GM12878 (cell line): ENCODE measurements around the gene PGLYRP1. TPM values are rescaled to one million over a fixed set of nuclear protein-coding genes. Genes with fewer than 3 reads are reported as not detected.
A peak's percentile ranks its signal among the peaks of the same experiment; 100 is the strongest.

Source experiments
- ATAC-seq: fragments of 200-7000 bp; cut with Tn5 transposase; 3 replicates; pipeline ENCODE4 v1.9.1; 2020; ENCODE audit warnings: mild to moderate bottlenecking, moderate library complexity
- BruUV-seq: library from RNA; stranded (reverse); fragments of 400-500 nt; replicated peaks from 2 replicates; lab custom pipeline; 2021; lab: Mats Ljungman, UMichigan
- CTCF ChIA-PET: fragments of 300-600 bp; sonication (Branson Sonifier 250); formaldehyde crosslinking; extraction: SDS; loops from one replicate; lab custom pipeline; 2021; ENCODE audit warnings: inconsistent platforms; lab: Yijun Ruan, JAX
- POLR2A ChIA-PET: fragments of 350-600 bp; formaldehyde crosslinking; extraction: SDS; loops from one replicate; lab custom pipeline; 2021; ENCODE audit warnings: inconsistent platforms; lab: Charles Lee
- RAD21 ChIA-PET: fragments of 300-600 bp; sonication (Branson Sonifier 250); formaldehyde crosslinking; loops from one replicate; lab custom pipeline; 2023; ENCODE audit warnings: antibody characterized with exemption; ENCODE audit not compliant: unreplicated experiment; lab: Charles Lee
- SMC1A ChIA-PET: fragments of 300-600 bp; sonication (Branson Sonifier 250); formaldehyde crosslinking; loops from one replicate; lab custom pipeline; 2023; ENCODE audit not compliant: unreplicated experiment, uncharacterized antibody; lab: Charles Lee
- DNase-seq: peaks from one replicate; pipeline ENCODE4 v3.0.0-alpha.2; 2011; ENCODE audit warnings: low read depth, low spot score
- FAIRE-seq: peaks from 3 replicates; lab custom pipeline; 2011; peaks lifted over from hg19 to GRCh38; lab: Jason Lieb, UNC
- H2AFZ ChIP-seq: 2 replicates; pipeline ENCODE4 v1.6.0; 2011; ENCODE audit warnings: low read depth, low read length, control low read depth; ENCODE audit not compliant: control insufficient read depth
- H3K27ac ChIP-seq: 2 replicates; pipeline ENCODE4 v1.5.1; 2011; ENCODE audit warnings: control low read depth; ENCODE audit not compliant: control insufficient read depth, insufficient read depth
- H3K27me3 ChIP-seq, 2 experiments: replicated peaks in 1 of 2; 2 replicates each; pipeline versions ENCODE4 v1.6.0 to v1.6.1; 2011; ENCODE audit warnings: low read length in 1 of 2; ENCODE audit not compliant: control insufficient read depth in 2 of 2, insufficient read depth in 2 of 2
- H3K36me3 ChIP-seq, 2 experiments: 2 replicates each; pipeline ENCODE4 v1.5.1; 2011; ENCODE audit warnings: low read length in 1 of 2; ENCODE audit not compliant: control insufficient read depth in 2 of 2, insufficient read depth in 2 of 2
- H3K4me1 ChIP-seq: 2 replicates; pipeline ENCODE4 v1.6.1; 2011; ENCODE audit warnings: mild to moderate bottlenecking, low read length, moderate library complexity, mixed read lengths; ENCODE audit not compliant: control insufficient read depth, insufficient read depth
- H3K4me2 ChIP-seq: 2 replicates; pipeline ENCODE4 v1.6.0; 2011; ENCODE audit warnings: control low read depth; ENCODE audit not compliant: control insufficient read depth, insufficient read depth
- H3K4me3 ChIP-seq: fragments of 200-600 bp; sonication (generic); 2 replicates; pipeline ENCODE4 v1.5.1; 2016
- H3K79me2 ChIP-seq: 2 replicates; pipeline ENCODE4 v1.6.0; 2011; ENCODE audit warnings: low read length; ENCODE audit not compliant: control insufficient read depth, insufficient read depth
- H3K9ac ChIP-seq: 2 replicates; pipeline ENCODE4 v1.8.0; 2011; ENCODE audit warnings: low read length, control low read depth, mixed read lengths; ENCODE audit not compliant: control insufficient read depth, insufficient read depth
- H3K9me3 ChIP-seq: replicated peaks from 3 replicates; pipeline ENCODE4 v1.5.1; 2011; ENCODE audit warnings: mild to moderate bottlenecking, low read length; ENCODE audit not compliant: control insufficient read depth, insufficient read depth
- H4K20me1 ChIP-seq: 2 replicates; pipeline ENCODE4 v1.6.0; 2011; ENCODE audit not compliant: control insufficient read depth, insufficient read depth
- BMI1 ChIP-seq: fragments of 450-650 bp; IDR thresholded peaks from 2 replicates; pipeline ENCODE4 v1.6.1; 2016; ENCODE audit warnings: mild to moderate bottlenecking, moderate library complexity, borderline replicate concordance
- BRCA1 ChIP-seq: IDR thresholded peaks from 2 replicates; pipeline ENCODE4 v1.6.1; 2011; ENCODE audit warnings: low read depth, low read length, improper control_type of control experiment
- CREM ChIP-seq: IDR thresholded peaks from 2 replicates; pipeline ENCODE4 v1.6.1; 2014; ENCODE audit warnings: antibody characterized with exemption, low read depth
- GATAD2B ChIP-seq: fragments of 450-650 bp; conservative IDR thresholded peaks from 2 replicates; pipeline ENCODE4 v1.6.1; 2017; ENCODE audit warnings: low read depth, mild to moderate bottlenecking, moderate library complexity
- JUNB ChIP-seq: IDR thresholded peaks from 2 replicates; pipeline ENCODE4 v1.6.1; 2016; ENCODE audit warnings: antibody characterized with exemption, mild to moderate bottlenecking
- KLF5 ChIP-seq: fragments of 450-650 bp; IDR thresholded peaks from 2 replicates; pipeline ENCODE4 v1.6.1; 2014; ENCODE audit warnings: mild to moderate bottlenecking; ENCODE audit not compliant: partially characterized antibody
- PML ChIP-seq: IDR thresholded peaks from 2 replicates; pipeline ENCODE4 v1.6.1; 2012; ENCODE audit warnings: low read length, inconsistent platforms
- POLR2A ChIP-seq: IDR thresholded peaks from 2 replicates; pipeline ENCODE4 v1.6.1; 2011; ENCODE audit warnings: low read depth, mild to moderate bottlenecking, low read length
- RB1 ChIP-seq: fragments of 450-650 bp; formaldehyde crosslinking; IDR thresholded peaks from 2 replicates; pipeline ENCODE4 v1.6.1; 2017; ENCODE audit warnings: mild to moderate bottlenecking, borderline replicate concordance
- STAT1 ChIP-seq: fragments of 450-650 bp; conservative IDR thresholded peaks from 2 replicates; pipeline ENCODE4 v1.6.1; 2014; ENCODE audit warnings: antibody characterized with exemption, mild to moderate bottlenecking
- TARDBP ChIP-seq: IDR thresholded peaks from 2 replicates; pipeline ENCODE4 v1.6.1; 2016; ENCODE audit warnings: borderline replicate concordance
- TBL1XR1 ChIP-seq: IDR thresholded peaks from 2 replicates; pipeline ENCODE4 v1.6.1; 2012; ENCODE audit warnings: low read depth, low read length, improper control_type of control experiment
- WGBS: methylation state at CpG from one replicate; pipeline ENCODE4 v1.1.6; 2016; ENCODE audit warnings: low lambda C conversion rate; ENCODE audit not compliant: insufficient replicate concordance, insufficient coverage; ENCODE audit errors: missing lambda C conversion rate; 5-methylcytosine and 5-hydroxymethylcytosine counted together
- in situ Hi-C: fragments of 300-500 bp; cut with MboI; formaldehyde crosslinking; loops from 9 replicates; pipeline ENCODE4 v1.14.3; 2018; ENCODE audit warnings: mixed read lengths
- intact Hi-C: fragments of 100-400 bp; cut with micrococcal nuclease; formaldehyde crosslinking; loops from one replicate; pipeline ENCODE4 v1.14.2; 2022; ENCODE audit not compliant: unreplicated experiment
- polyA plus RNA-seq, 11 experiments: library from polyadenylated mRNA; depleted of rRNA in 4 of 11; unstranded in 6 of 11; stranded (reverse) in 5 of 11; fragments of >200 nt; fragmentation: Nextera tagmentation in 4 of 11; fragmentation: Illumina TruSeq in 1 of 11; extraction: Ambion mirVana in 4 of 11; extraction: Trizol in 1 of 11; gene quantifications; 1 replicate in 1 of 11; 2 replicates in 10 of 11; pipeline versions ENCODE4 v1.2.1 to v1.2.3, GENCODE V29; 2011 to 2016; ENCODE audit warnings: inconsistent platforms in 2 of 11, missing spikeins in 2 of 11, low read depth in 1 of 11
- total RNA-seq, 4 experiments: library from RNA; depleted of rRNA in 3 of 4; stranded (reverse); fragments of >200 nt in 3 of 4; fragmentation: Illumina TruSeq in 1 of 4; extraction: Trizol in 1 of 4; gene quantifications; 2 replicates each; pipeline versions ENCODE4 v1.2.1 to v1.2.3, GENCODE V29; 2013 to 2021
- TF ChIP-seq, protein P1 (sequence below): fragments of 450-650 bp; formaldehyde crosslinking; IDR thresholded peaks from 2 replicates; pipeline ENCODE4 v1.4.0; 2022; ENCODE audit warnings: mild to moderate bottlenecking, moderate library complexity
- TF ChIP-seq, protein P2 (sequence below): fragments of 450-650 bp; IDR thresholded peaks from 2 replicates; pipeline ENCODE4 v1.6.1; 2016; ENCODE audit warnings: mild to moderate bottlenecking, moderate library complexity, borderline replicate concordance

The PGLYRP1 gene
- total and polyA plus RNA-seq, 10 of the 15 experiments (the other 5 are each of a cell fraction or from before 2014, with no cell fraction given), result 0.30 TPM; not detected in 9

DNA sequence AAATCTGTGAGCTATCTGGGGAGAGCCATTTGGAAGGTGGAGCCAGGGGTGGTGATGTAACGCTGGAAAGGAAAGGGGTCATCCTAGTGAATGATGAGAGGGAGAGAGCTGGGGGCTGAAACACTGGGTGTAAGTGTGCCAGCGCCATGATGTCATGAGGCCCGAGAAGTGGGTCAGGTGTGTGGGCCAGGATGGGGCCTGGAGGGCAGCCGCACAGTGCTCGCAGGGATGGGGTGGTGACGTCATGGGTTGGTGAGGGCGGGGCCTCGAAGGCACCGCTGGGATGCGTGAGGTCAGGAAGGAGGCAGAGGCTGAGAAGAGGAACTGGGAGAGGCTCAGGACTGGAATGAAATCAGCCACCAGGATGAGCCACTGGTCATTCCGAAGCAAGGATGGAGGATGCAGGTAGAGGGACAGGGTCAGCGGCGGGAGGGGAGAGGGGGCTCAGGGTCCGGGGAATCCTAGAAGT is 23.2 kb downstream of the PGLYRP1 start (continued):
- TF ChIP-seq CREM, result peak; percentile 58; the same call in 1 of the 2 replicates

GRCh38 chr19:45998834-45999233 is 24.0 kb downstream of the PGLYRP1 start:
- no peak for ATAC-seq
- Histone ChIP-seq H3K27ac (no peak overlapping the region), H3K79me2 (peaks cover 9% of the 10 kb centered on the region), H3K4me3 (no peak overlapping the region), H3K9me3 (no peaks in the 10 kb centered on the region; the same call in 2 of the 3 replicates), H3K4me2 (no peak overlapping the region), H3K36me3 (no peaks in the 10 kb centered on the region), H2AFZ (no peak overlapping the region), H4K20me1 (no peaks in the 10 kb centered on the region), H3K9ac (no peak overlapping the region), H3K27me3 (no peaks in the 10 kb centered on the region), H3K4me1 (peaks cover 14% of the 10 kb centered on the region)
- ChIA-PET CTCF (interaction anchor here (0.8 kb wide), 1 partner anchor 29 kb away, joined by 4 read pairs; no protein-coding TSS in a partner anchor), POLR2A (no interaction called here), RAD21 (no interaction called here), SMC1A (no interaction called here)
- FAIRE-seq, result no peak
- no peak for DNase-seq
- intact Hi-C loops, result loop anchor here (10.0 kb wide), 1 partner anchor 184 kb away; the partner anchor contains the start of gene RSPH6A
- no TSS peak for BruUV-seq
- TF ChIP-seq, protein P1, sequence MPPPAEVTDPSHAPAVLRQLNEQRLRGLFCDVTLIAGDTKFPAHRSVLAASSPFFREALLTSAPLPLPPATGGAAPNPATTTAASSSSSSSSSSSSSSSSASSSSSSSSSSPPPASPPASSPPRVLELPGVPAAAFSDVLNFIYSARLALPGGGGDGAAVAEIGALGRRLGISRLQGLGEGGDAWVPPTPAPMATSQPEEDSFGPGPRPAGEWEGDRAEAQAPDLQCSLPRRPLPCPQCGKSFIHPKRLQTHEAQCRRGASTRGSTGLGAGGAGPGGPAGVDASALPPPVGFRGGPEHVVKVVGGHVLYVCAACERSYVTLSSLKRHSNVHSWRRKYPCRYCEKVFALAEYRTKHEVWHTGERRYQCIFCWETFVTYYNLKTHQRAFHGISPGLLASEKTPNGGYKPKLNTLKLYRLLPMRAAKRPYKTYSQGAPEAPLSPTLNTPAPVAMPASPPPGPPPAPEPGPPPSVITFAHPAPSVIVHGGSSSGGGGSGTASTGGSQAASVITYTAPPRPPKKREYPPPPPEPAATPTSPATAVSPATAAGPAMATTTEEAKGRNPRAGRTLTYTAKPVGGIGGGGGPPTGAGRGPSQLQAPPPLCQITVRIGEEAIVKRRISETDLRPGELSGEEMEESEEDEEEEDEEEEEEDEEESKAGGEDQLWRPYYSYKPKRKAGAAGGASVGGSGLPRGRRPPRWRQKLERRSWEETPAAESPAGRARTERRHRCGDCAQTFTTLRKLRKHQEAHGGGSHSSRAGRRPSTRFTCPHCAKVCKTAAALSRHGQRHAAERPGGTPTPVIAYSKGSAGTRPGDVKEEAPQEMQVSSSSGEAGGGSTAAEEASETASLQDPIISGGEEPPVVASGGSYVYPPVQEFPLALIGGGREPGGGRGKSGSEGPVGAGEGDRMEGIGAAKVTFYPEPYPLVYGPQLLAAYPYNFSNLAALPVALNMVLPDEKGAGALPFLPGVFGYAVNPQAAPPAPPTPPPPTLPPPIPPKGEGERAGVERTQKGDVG (CRISPR knock-in tag), result no peak
- no peak for TF ChIP-seq GATAD2B
- no peak for TF ChIP-seq RB1
- TF ChIP-seq POLR2A, result no peak
- no peak for TF ChIP-seq BMI1
- TF ChIP-seq BRCA1, result no peak
- no peak for TF ChIP-seq PML
- no peak for TF ChIP-seq KLF5
- no peak for TF ChIP-seq STAT1
- TF ChIP-seq JUNB, result no peak
- no peak for TF ChIP-seq TARDBP
- TF ChIP-seq, protein P2, sequence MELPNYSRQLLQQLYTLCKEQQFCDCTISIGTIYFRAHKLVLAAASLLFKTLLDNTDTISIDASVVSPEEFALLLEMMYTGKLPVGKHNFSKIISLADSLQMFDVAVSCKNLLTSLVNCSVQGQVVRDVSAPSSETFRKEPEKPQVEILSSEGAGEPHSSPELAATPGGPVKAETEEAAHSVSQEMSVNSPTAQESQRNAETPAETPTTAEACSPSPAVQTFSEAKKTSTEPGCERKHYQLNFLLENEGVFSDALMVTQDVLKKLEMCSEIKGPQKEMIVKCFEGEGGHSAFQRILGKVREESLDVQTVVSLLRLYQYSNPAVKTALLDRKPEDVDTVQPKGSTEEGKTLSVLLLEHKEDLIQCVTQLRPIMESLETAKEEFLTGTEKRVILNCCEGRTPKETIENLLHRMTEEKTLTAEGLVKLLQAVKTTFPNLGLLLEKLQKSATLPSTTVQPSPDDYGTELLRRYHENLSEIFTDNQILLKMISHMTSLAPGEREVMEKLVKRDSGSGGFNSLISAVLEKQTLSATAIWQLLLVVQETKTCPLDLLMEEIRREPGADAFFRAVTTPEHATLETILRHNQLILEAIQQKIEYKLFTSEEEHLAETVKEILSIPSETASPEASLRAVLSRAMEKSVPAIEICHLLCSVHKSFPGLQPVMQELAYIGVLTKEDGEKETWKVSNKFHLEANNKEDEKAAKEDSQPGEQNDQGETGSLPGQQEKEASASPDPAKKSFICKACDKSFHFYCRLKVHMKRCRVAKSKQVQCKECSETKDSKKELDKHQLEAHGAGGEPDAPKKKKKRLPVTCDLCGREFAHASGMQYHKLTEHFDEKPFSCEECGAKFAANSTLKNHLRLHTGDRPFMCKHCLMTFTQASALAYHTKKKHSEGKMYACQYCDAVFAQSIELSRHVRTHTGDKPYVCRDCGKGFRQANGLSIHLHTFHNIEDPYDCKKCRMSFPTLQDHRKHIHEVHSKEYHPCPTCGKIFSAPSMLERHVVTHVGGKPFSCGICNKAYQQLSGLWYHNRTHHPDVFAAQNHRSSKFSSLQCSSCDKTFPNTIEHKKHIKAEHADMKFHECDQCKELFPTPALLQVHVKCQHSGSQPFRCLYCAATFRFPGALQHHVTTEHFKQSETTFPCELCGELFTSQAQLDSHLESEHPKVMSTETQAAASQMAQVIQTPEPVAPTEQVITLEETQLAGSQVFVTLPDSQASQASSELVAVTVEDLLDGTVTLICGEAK, result no peak
- no peak for TF ChIP-seq TBL1XR1
- in situ Hi-C loops, result no loop called here
- 47% methylated on average over 4 of the region's 4 CpGs for WGBS
